ENCODE measurements around the gene CNTN5. TPM values are rescaled to one million over a fixed set of nuclear protein-coding genes. Genes with fewer than 3 reads are reported as not detected.

The CNTN5 gene
- total RNA-seq, 4 donors from 2014 or later, result not detected

GRCh38 chr11:100105255-100105981 is 1084.7 kb downstream of the CNTN5 start:
- H3K9me3 ChIP-seq, result no peaks in the 10 kb centered on the region
- no peak for DNase-seq (ENCODE audit: low spot score in 2 of 2)
- no peaks in the 10 kb centered on the region for H3K4me1 ChIP-seq
- TF ChIP-seq POLR2AphosphoS5 (IDR thresholded peaks at IDR 0.05), result no peak
- no peak for TF ChIP-seq CTCF (IDR thresholded peaks at IDR 0.05)
- TF ChIP-seq EP300 (IDR thresholded peaks at IDR 0.05), result no peak
- TF ChIP-seq POLR2A (IDR thresholded peaks at IDR 0.05), result no peak
- no peak overlapping the region for H3K27ac ChIP-seq
- H3K36me3 ChIP-seq, result no peaks in the 10 kb centered on the region
- H3K27me3 ChIP-seq, result no peaks in the 10 kb centered on the region
- no peak overlapping the region for H3K4me3 ChIP-seq
- 63% methylated on average over 4 of the region's 4 CpGs for WGBS

- H3K36me3 ChIP-seq, result no peaks in the 10 kb centered on the region
- no peak for DNase-seq (ENCODE audit: low spot score in 2 of 2)
- H3K4me3 ChIP-seq, result no peak overlapping the region
- TF ChIP-seq POLR2A (IDR thresholded peaks at IDR 0.05) (no peak), POLR2AphosphoS5 (IDR thresholded peaks at IDR 0.05) (no peak), CTCF (IDR thresholded peaks at IDR 0.05) (no peak), EP300 (IDR thresholded peaks at IDR 0.05) (no peak)
- no peaks in the 10 kb centered on the region for H3K4me1 ChIP-seq
- no peak overlapping the region for H3K27ac ChIP-seq
- no peaks in the 10 kb centered on the region for H3K9me3 ChIP-seq
- 31% methylated on average over 3 of the region's 3 CpGs for WGBS
- no peaks in the 10 kb centered on the region for H3K27me3 ChIP-seq
These were observed 1085.2 kb downstream of the CNTN5 start for GRCh38 chr11:100105982-100106358.

GRCh38 chr11:100119176-100119575 is 1098.4 kb downstream of the CNTN5 start:
- Histone ChIP-seq H3K27me3 (no peaks in the 10 kb centered on the region), H3K4me3 (no peak overlapping the region), H3K27ac (no peak overlapping the region), H3K36me3 (no peaks in the 10 kb centered on the region), H3K9me3 (no peaks in the 10 kb centered on the region), H3K4me1 (no peaks in the 10 kb centered on the region)
- no peak for TF ChIP-seq EP300 (IDR thresholded peaks at IDR 0.05)
- TF ChIP-seq CTCF (IDR thresholded peaks at IDR 0.05), result no peak
- TF ChIP-seq POLR2AphosphoS5 (IDR thresholded peaks at IDR 0.05), result no peak
- no peak for TF ChIP-seq POLR2A (IDR thresholded peaks at IDR 0.05)
- 25% methylated on average over 1 of the region's 1 CpG for WGBS
- no peak for DNase-seq (ENCODE audit: low spot score in 2 of 2)

GRCh38 chr11:100133114-100133513 is 1112.4 kb downstream of the CNTN5 start:
- TF ChIP-seq CTCF (IDR thresholded peaks at IDR 0.05), result no peak
- TF ChIP-seq EP300 (IDR thresholded peaks at IDR 0.05), result no peak
- TF ChIP-seq POLR2A (IDR thresholded peaks at IDR 0.05), result no peak
- no peak for TF ChIP-seq POLR2AphosphoS5 (IDR thresholded peaks at IDR 0.05)
- 99% methylated on average over 2 of the region's 2 CpGs for WGBS
- Histone ChIP-seq H3K27ac (no peak overlapping the region), H3K9me3 (no peaks in the 10 kb centered on the region), H3K36me3 (no peaks in the 10 kb centered on the region), H3K4me3 (no peak overlapping the region), H3K27me3 (no peaks in the 10 kb centered on the region), H3K4me1 (no peaks in the 10 kb centered on the region)
- no peak for DNase-seq (ENCODE audit: low spot score in 2 of 2)

- Histone ChIP-seq H3K4me1 (no peaks in the 10 kb centered on the region), H3K4me3 (no peak overlapping the region), H3K9me3 (no peaks in the 10 kb centered on the region), H3K27me3 (no peaks in the 10 kb centered on the region), H3K27ac (no peak overlapping the region), H3K36me3 (no peaks in the 10 kb centered on the region)
- TF ChIP-seq CTCF (IDR thresholded peaks at IDR 0.05) (no peak), POLR2A (IDR thresholded peaks at IDR 0.05) (no peak), EP300 (IDR thresholded peaks at IDR 0.05) (no peak), POLR2AphosphoS5 (IDR thresholded peaks at IDR 0.05) (no peak)
- no peak for DNase-seq (ENCODE audit: low spot score in 2 of 2)
- WGBS, result 54% methylated on average over 3 of the region's 3 CpGs
These were observed 1120.5 kb downstream of the CNTN5 start for GRCh38 chr11:100141201-100141600.

Data from suprapubic skin (tissue), 4 donors.